Ramos (cell line): ENCODE data around the gene CCT3.
"Not testable (repeated sequence)": the region's sequence is repeated elsewhere in the genome, so short reads cannot be mapped to it uniquely, and the experiment has no call there.

Experiments
- in situ Hi-C: fragments of 300-500 bp; cut with MboI; formaldehyde crosslinking; loops from one replicate; pipeline ENCODE4 v1.14.3; 2022; ENCODE audit warnings: low sequenced_read_pairs; ENCODE audit not compliant: unreplicated experiment

CCT3 gene

GRCh38 chr1:156342166-156342955, 4.3 kb upstream of the CCT3 start:
- in situ Hi-C loops: no loop called here

GRCh38 chr1:156337888-156338179, 258 bp downstream of the CCT3 start:
- in situ Hi-C loops: no loop called here

- in situ Hi-C loops: no loop called here
Measured at GRCh38 chr1:156337052-156337887, 822 bp downstream of the CCT3 start.

- in situ Hi-C loops: no loop called here
Measured at GRCh38 chr1:156336242-156336641, 1.9 kb downstream of the CCT3 start.

- in situ Hi-C loops: not testable (repeated sequence)
Measured at GRCh38 chr1:156323179-156323578, 14.9 kb downstream of the CCT3 start.

GRCh38 chr1:156320560-156320959, 17.5 kb downstream of the CCT3 start:
- in situ Hi-C loops: no loop called here

GRCh38 chr1:156319664-156320063, 18.4 kb downstream of the CCT3 start:
- in situ Hi-C loops: loop anchor here (10.0 kb wide), 1 partner anchor 175 kb away; no protein-coding TSS in a partner anchor

- in situ Hi-C loops: loop anchor here (10.0 kb wide), 1 partner anchor 172 kb away; no protein-coding TSS in a partner anchor
Measured at GRCh38 chr1:156316909-156317308, 21.2 kb downstream of the CCT3 start.

- in situ Hi-C loops: loop anchor here (10.0 kb wide), 1 partner anchor 166 kb away; no protein-coding TSS in a partner anchor
Measured at GRCh38 chr1:156310962-156311361, 27.1 kb downstream of the CCT3 start.

- in situ Hi-C loops: no loop called here
Measured at GRCh38 chr1:156308078-156308477, 30.0 kb downstream of the CCT3 start.

GRCh38 chr1:156305215-156305614, 32.9 kb downstream of the CCT3 start:
- in situ Hi-C loops: no loop called here

GRCh38 chr1:156303241-156303640, 34.9 kb downstream of the CCT3 start:
- in situ Hi-C loops: no loop called here

GRCh38 chr1:156298852-156299357, 39.2 kb downstream of the CCT3 start, which contains the start of gene VHLL:
TSS of gene VHLL (minus strand) at chr1:156299307. CDS start at chr1:156299189, 118 bp downstream.
- in situ Hi-C loops: no loop called here

- in situ Hi-C loops: no loop called here
Measured at GRCh38 chr1:156295391-156295947, 42.6 kb downstream of the CCT3 start, which contains the start of gene GLMP. TSS of gene GLMP (minus strand) at chr1:156295679. CDS start at chr1:156295645, 34 bp downstream.

GRCh38 chr1:156293895-156294294, 44.2 kb downstream of the CCT3 start:
- in situ Hi-C loops: no loop called here

- in situ Hi-C loops: no loop called here
Measured at GRCh38 chr1:156293098-156293434, 45.0 kb downstream of the CCT3 start.

GRCh38 chr1:156291226-156292061, 46.6 kb downstream of the CCT3 start:
- in situ Hi-C loops: no loop called here

GRCh38 chr1:156289857-156290256, 48.2 kb downstream of the CCT3 start:
- in situ Hi-C loops: no loop called here

- in situ Hi-C loops: no loop called here
Measured at GRCh38 chr1:156286061-156286460, 52.0 kb downstream of the CCT3 start.

GRCh38 chr1:156285437-156285836, 52.7 kb downstream of the CCT3 start:
- in situ Hi-C loops: no loop called here
